H9 (cell line): ENCODE results near the gene SLC43A1. TPM values are rescaled to one million over a fixed set of nuclear protein-coding genes. Genes with fewer than 3 reads are reported as not detected.

Experiments
- DNase-seq: peaks from one replicate; pipeline ENCODE4 v3.0.0-alpha.2; 2017
- H2AFZ ChIP-seq: one replicate; pipeline ENCODE4 v1.6.1; 2013; ENCODE audit warnings: mild to moderate bottlenecking, low read length, control low read depth, moderate library complexity
- H2AK5ac ChIP-seq: 2 replicates; pipeline ENCODE4 v1.6.1; 2013; ENCODE audit warnings: low read length, control low read depth, mixed read lengths; ENCODE audit not compliant: insufficient read length
- H2BK120ac ChIP-seq: one replicate; pipeline ENCODE4 v1.6.1; 2013; ENCODE audit warnings: low read depth, mild to moderate bottlenecking, low read length, control low read depth, inconsistent platforms; ENCODE audit not compliant: poor library complexity, severe bottlenecking
- H2BK12ac ChIP-seq: 2 replicates; pipeline ENCODE4 v1.6.1; 2013; ENCODE audit warnings: low read length, control low read depth, mixed read lengths, low read depth; ENCODE audit not compliant: insufficient read length
- H2BK15ac ChIP-seq: 2 replicates; pipeline ENCODE4 v1.6.1; 2013; ENCODE audit warnings: low read depth, low read length, control low read depth
- H2BK20ac ChIP-seq: one replicate; pipeline ENCODE4 v1.6.1; 2013; ENCODE audit warnings: low read depth, mild to moderate bottlenecking, low read length, control low read depth, inconsistent platforms; ENCODE audit not compliant: poor library complexity, severe bottlenecking
- H2BK5ac ChIP-seq: 2 replicates; pipeline ENCODE4 v1.6.1; 2013; ENCODE audit warnings: low read length, control low read depth, mixed read lengths; ENCODE audit not compliant: insufficient read length
- H3K14ac ChIP-seq: 2 replicates; pipeline ENCODE4 v1.6.1; 2013; ENCODE audit warnings: low read length, control low read depth; ENCODE audit not compliant: insufficient read depth
- H3K18ac ChIP-seq: 2 replicates; pipeline ENCODE4 v1.6.1; 2013; ENCODE audit warnings: low read depth, mild to moderate bottlenecking, mixed read lengths, low read length, control low read depth; ENCODE audit not compliant: insufficient read length
- H3K23ac ChIP-seq: 2 replicates; pipeline ENCODE4 v1.6.1; 2013; ENCODE audit warnings: low read length, control low read depth, mixed read lengths, low read depth; ENCODE audit not compliant: insufficient read length
- H3K23me2 ChIP-seq: 2 replicates; pipeline ENCODE4 v1.6.1; 2013; ENCODE audit warnings: low read depth, mild to moderate bottlenecking, mixed read lengths, low read length, control low read depth; ENCODE audit not compliant: insufficient read length, poor library complexity, severe bottlenecking
- H3K27ac ChIP-seq: 2 replicates; pipeline ENCODE4 v1.5.1; 2013; ENCODE audit warnings: low read length, control low read depth, mixed read lengths, low read depth; ENCODE audit not compliant: insufficient read length
- H3K27me3 ChIP-seq: 2 replicates; pipeline ENCODE4 v1.6.1; 2013; ENCODE audit warnings: low read length, control low read depth, inconsistent platforms; ENCODE audit not compliant: insufficient read depth
- H3K4ac ChIP-seq: 2 replicates; pipeline ENCODE4 v1.6.1; 2013; ENCODE audit warnings: low read depth, mild to moderate bottlenecking, control low read depth, inconsistent platforms, low read length, moderate library complexity
- H3K4me1 ChIP-seq: 2 replicates; pipeline ENCODE4 v1.6.1; 2013; ENCODE audit warnings: low read length, control low read depth, inconsistent platforms; ENCODE audit not compliant: insufficient read depth
- H3K4me2 ChIP-seq: 2 replicates; pipeline ENCODE4 v1.6.1; 2013; ENCODE audit warnings: low read length, control low read depth, mixed read lengths; ENCODE audit not compliant: insufficient read length, insufficient read depth
- H3K56ac ChIP-seq: 2 replicates; pipeline ENCODE4 v1.6.1; 2013; ENCODE audit warnings: low read depth, mild to moderate bottlenecking, mixed read lengths, low read length, control low read depth; ENCODE audit not compliant: insufficient read length
- H3K79me1 ChIP-seq: 2 replicates; pipeline ENCODE4 v1.6.1; 2013; ENCODE audit warnings: low read depth, mild to moderate bottlenecking, moderate library complexity, low read length, control low read depth, inconsistent platforms; ENCODE audit not compliant: insufficient read depth, poor library complexity, severe bottlenecking
- H3K79me2 ChIP-seq: 2 replicates; pipeline ENCODE4 v1.6.1; 2013; ENCODE audit warnings: low read length, control low read depth, inconsistent platforms; ENCODE audit not compliant: insufficient read depth
- H3K9ac ChIP-seq: 2 replicates; pipeline ENCODE4 v1.6.1; 2013; ENCODE audit warnings: low read length, control low read depth, mixed read lengths; ENCODE audit not compliant: insufficient read length; ENCODE audit errors: extremely low read depth
- H3K9me3 ChIP-seq: one replicate; pipeline ENCODE4 v1.6.1; 2013; ENCODE audit warnings: low read depth, low read length, inconsistent platforms; ENCODE audit not compliant: control insufficient read depth
- H3T11ph ChIP-seq: one replicate; pipeline ENCODE4 v1.6.1; 2013; ENCODE audit warnings: mild to moderate bottlenecking, low read length, control low read depth, inconsistent platforms
- H4K20me1 ChIP-seq: one replicate; pipeline ENCODE4 v1.6.1; 2013; ENCODE audit not compliant: control insufficient read depth, insufficient read length, insufficient read depth
- H4K5ac ChIP-seq: 2 replicates; pipeline ENCODE4 v1.6.1; 2013; ENCODE audit warnings: low read depth, mild to moderate bottlenecking, mixed read lengths, low read length, control low read depth; ENCODE audit not compliant: insufficient read length
- H4K8ac ChIP-seq: replicated peaks from 2 replicates; pipeline ENCODE4 v1.6.1; 2013; ENCODE audit warnings: low read length, control low read depth, mixed read lengths, low read depth; ENCODE audit not compliant: insufficient read length
- H4K91ac ChIP-seq: 2 replicates; pipeline ENCODE4 v1.6.1; 2013; ENCODE audit warnings: low read depth, mild to moderate bottlenecking, moderate library complexity, mixed read lengths, low read length, control low read depth; ENCODE audit not compliant: insufficient read length
- H3K27ac Mint-ChIP-seq, 3 experiments: 2 replicates in 2 of 3; 3 replicates in 1 of 3; pipeline ENCODE4 v1.8.0; 2020 to 2021; ENCODE audit warnings: mixed read lengths in 3 of 3, mild to moderate bottlenecking in 1 of 3, moderate library complexity in 1 of 3
- H3K27me3 Mint-ChIP-seq: 2 replicates; pipeline ENCODE4 v1.8.0; 2021; ENCODE audit warnings: low read depth, mild to moderate bottlenecking, moderate library complexity, mixed read lengths
- H3K36me3 Mint-ChIP-seq, 3 experiments: 2 replicates in 2 of 3; 3 replicates in 1 of 3; pipeline ENCODE4 v1.8.0; 2020 to 2021; ENCODE audit warnings: low read depth in 3 of 3, mixed read lengths in 3 of 3; ENCODE audit not compliant: insufficient read depth in 1 of 3
- H3K4me1 Mint-ChIP-seq, 2 experiments: 2 replicates each; pipeline ENCODE4 v1.8.0; 2020; ENCODE audit warnings: mixed read lengths in 2 of 2
- H3K4me3 Mint-ChIP-seq, 2 experiments: 2 replicates in 1 of 2; 3 replicates in 1 of 2; pipeline ENCODE4 v1.8.0; 2020 to 2021; ENCODE audit warnings: mild to moderate bottlenecking in 2 of 2, mixed read lengths in 2 of 2, moderate library complexity in 1 of 2
- H3K9me3 Mint-ChIP-seq, 2 experiments: 2 replicates in 1 of 2; 3 replicates in 1 of 2; pipeline ENCODE4 v1.8.0; 2020; ENCODE audit warnings: mild to moderate bottlenecking in 2 of 2, mixed read lengths in 2 of 2, moderate library complexity in 1 of 2
- CTCF ChIP-seq: fragments of 200-600 bp; sonication (generic); conservative IDR thresholded peaks from 3 replicates; pipeline ENCODE4 v1.8.0; 2021; ENCODE audit warnings: antibody characterized with exemption, mild to moderate bottlenecking
- WGBS: extraction: QIAGEN DNeasy Blood & Tissue Kit; methylation state at CpG from one replicate; pipeline ENCODE4 v1.1.7; 2013; ENCODE audit warnings: missing lambda C conversion rate, low lambda C conversion rate, mixed read lengths; ENCODE audit not compliant: insufficient read length; ENCODE audit errors: extremely low coverage; 5-methylcytosine and 5-hydroxymethylcytosine counted together
- total RNA-seq: library from RNA; stranded (reverse); gene quantifications from 2 replicates; pipeline ENCODE4 v1.2.1, GENCODE V29; 2021

Gene SLC43A1
- total RNA-seq, 1 experiment from 2014 or later: 17.0 TPM

DNA sequence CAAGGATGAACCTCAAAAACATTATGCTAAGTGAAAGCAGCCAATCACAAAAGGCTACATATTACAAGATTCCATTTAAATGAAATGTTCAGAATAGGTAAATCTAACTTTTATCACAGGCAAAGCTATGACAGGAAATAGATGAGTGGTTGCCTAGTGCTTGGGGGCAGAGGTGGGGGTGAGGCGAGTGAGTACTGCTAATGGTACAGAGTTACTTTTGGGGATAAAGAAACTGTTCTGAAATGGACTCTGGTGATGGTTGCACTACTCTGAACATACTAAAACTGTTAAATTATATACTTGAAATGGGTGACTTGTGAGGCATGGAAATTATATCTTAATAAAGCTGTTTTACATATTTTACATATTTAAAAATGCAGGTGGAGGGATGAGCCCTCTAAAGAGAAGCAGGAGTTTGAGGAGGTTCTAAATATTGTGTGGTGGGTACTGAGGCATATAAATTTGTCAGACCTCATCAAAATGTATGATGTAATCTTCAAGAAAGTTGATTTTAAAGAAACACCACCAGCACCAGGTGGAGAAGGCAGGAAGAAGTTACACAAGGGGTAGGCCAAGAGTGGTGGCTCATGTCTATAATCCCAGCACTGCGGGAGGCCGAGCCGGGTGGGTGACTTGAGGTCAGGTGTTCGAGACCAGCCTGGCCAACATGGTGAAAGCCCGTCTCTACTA is 3.6 kb downstream of the SLC43A1 start:
- H2BK15ac ChIP-seq: no peak overlapping the region
- no peak overlapping the region for H3K4ac ChIP-seq
- H3K9me3 Mint-ChIP-seq: 0 out of 5 replicates have a peak, but pooled peaks cover 0 to 3% of the 10 kb centered on the region in 2 experiments
- no peaks in the 10 kb centered on the region for H4K20me1 ChIP-seq
- H3K56ac ChIP-seq: no peak overlapping the region
- peaks cover 16% of the 10 kb centered on the region for H3K23me2 ChIP-seq
- no peaks in the 10 kb centered on the region for H3K79me1 ChIP-seq
- H2BK20ac ChIP-seq: no peak overlapping the region
- H2BK120ac ChIP-seq: no peak overlapping the region
- H2AK5ac ChIP-seq: no peak overlapping the region
- H3K27me3 ChIP-seq: no peaks in the 10 kb centered on the region
- H3K18ac ChIP-seq: no peak overlapping the region
- DNase-seq: no peak
- no CpG with 5 or more reads among the region's 6 CpGs for WGBS
- H4K5ac ChIP-seq: no peak overlapping the region
- peaks cover 38% of the 10 kb centered on the region for H3K27me3 Mint-ChIP-seq
- peaks cover 10 to 13% of the 10 kb centered on the region in 2 experiments; a peak in 2 of 4 replicates for H3K4me1 Mint-ChIP-seq
- H4K8ac ChIP-seq: no peak overlapping the region
- H3K27ac ChIP-seq: no peak overlapping the region
- H3K9ac ChIP-seq: no peak overlapping the region
- no peak overlapping the region for H3K14ac ChIP-seq
- peaks cover 2% of the 10 kb centered on the region for H3K4me1 ChIP-seq
- no peak overlapping the region for H2BK12ac ChIP-seq
- H3K36me3 Mint-ChIP-seq: peaks cover 0 to 4% (median 0%) of the 10 kb centered on the region in 3 experiments; a peak in 4 of 7 replicates
- H3T11ph ChIP-seq: no peak overlapping the region
- no peak overlapping the region for H2BK5ac ChIP-seq
- H3K23ac ChIP-seq: no peak overlapping the region
- no peak overlapping the region for H3K27ac Mint-ChIP-seq
- TF ChIP-seq CTCF: no peak
- H3K79me2 ChIP-seq: no peaks in the 10 kb centered on the region
- H2AFZ ChIP-seq: no peak overlapping the region
- no peak overlapping the region for H3K4me2 ChIP-seq
- no peak overlapping the region for H4K91ac ChIP-seq
- no peak overlapping the region for H3K4me3 Mint-ChIP-seq
- H3K9me3 ChIP-seq: no peaks in the 10 kb centered on the region
